AG20443 (cell line): ENCODE results near the gene DOK4.

ENCODE experiments used
- DNase-seq: peaks from one replicate; pipeline ENCODE4 v3.0.0; 2012; ENCODE audit warnings: low spot score, mixed read lengths

Gene DOK4

GRCh38 chr16:57485916-57486857 lies at the start of gene DOK4:
Gene DOK4, minus strand, starts transcription at chr16:57486493. Its CDS starts 6,986 bp downstream, at chr16:57479507.
- peak; percentile 99 for DNase-seq

- DNase-seq = peak; percentile 99
Measured at GRCh38 chr16:57535680-57536305, 49.5 kb upstream of the DOK4 start.

- DNase-seq = peak; percentile 11
Measured at GRCh38 chr16:57534881-57535658, 48.8 kb upstream of the DOK4 start.

- DNase-seq = no peak
Measured at GRCh38 chr16:57534337-57534880, 48.1 kb upstream of the DOK4 start.

GRCh38 chr16:57533431-57534336 lies 47.4 kb upstream of the DOK4 start:
- DNase-seq = peak; percentile 19

- no peak for DNase-seq
Measured at GRCh38 chr16:57532266-57532625, 46.0 kb upstream of the DOK4 start.

- DNase-seq = no peak
Measured at GRCh38 chr16:57531635-57532265, 45.5 kb upstream of the DOK4 start.

GRCh38 chr16:57531253-57531575 lies 44.9 kb upstream of the DOK4 start:
- DNase-seq = no peak

GRCh38 chr16:57530522-57531252 lies 44.4 kb upstream of the DOK4 start:
- DNase-seq = peak; percentile 2

- peak; percentile 73 for DNase-seq
Measured at GRCh38 chr16:57530104-57530521, 43.8 kb upstream of the DOK4 start.

- no peak for DNase-seq
Measured at GRCh38 chr16:57529391-57530103, 43.3 kb upstream of the DOK4 start.

GRCh38 chr16:57528499-57529390 lies 42.5 kb upstream of the DOK4 start:
- no peak for DNase-seq

- no peak for DNase-seq
Measured at GRCh38 chr16:57527610-57528360, 41.5 kb upstream of the DOK4 start.

GRCh38 chr16:57527027-57527426 lies 40.7 kb upstream of the DOK4 start:
- DNase-seq = no peak

GRCh38 chr16:57526498-57526897 lies 40.2 kb upstream of the DOK4 start:
- no peak for DNase-seq

- DNase-seq = no peak
Measured at GRCh38 chr16:57525761-57526160, 39.5 kb upstream of the DOK4 start.

- DNase-seq = no peak
Measured at GRCh38 chr16:57522960-57523359, 36.7 kb upstream of the DOK4 start.
